GM12865 (cell line): ENCODE measurements around the gene LRRC46.

Experiments
- DNase-seq: peaks from one replicate; pipeline ENCODE4 v3.0.0; 2010; ENCODE audit warnings: low read depth
- H3K4me3 ChIP-seq: 2 replicates; pipeline ENCODE4 v1.5.1; 2011; ENCODE audit warnings: mild to moderate bottlenecking, low read depth, low read length, control low read depth
- TF ChIP-seq, protein P1 (sequence below): IDR thresholded peaks from 2 replicates; pipeline ENCODE4 v1.5.1; 2011; ENCODE audit warnings: low read length, control low read depth, low read depth, inconsistent platforms; ENCODE audit not compliant: insufficient read depth; ENCODE audit errors: missing control alignments

The LRRC46 gene

DNA sequence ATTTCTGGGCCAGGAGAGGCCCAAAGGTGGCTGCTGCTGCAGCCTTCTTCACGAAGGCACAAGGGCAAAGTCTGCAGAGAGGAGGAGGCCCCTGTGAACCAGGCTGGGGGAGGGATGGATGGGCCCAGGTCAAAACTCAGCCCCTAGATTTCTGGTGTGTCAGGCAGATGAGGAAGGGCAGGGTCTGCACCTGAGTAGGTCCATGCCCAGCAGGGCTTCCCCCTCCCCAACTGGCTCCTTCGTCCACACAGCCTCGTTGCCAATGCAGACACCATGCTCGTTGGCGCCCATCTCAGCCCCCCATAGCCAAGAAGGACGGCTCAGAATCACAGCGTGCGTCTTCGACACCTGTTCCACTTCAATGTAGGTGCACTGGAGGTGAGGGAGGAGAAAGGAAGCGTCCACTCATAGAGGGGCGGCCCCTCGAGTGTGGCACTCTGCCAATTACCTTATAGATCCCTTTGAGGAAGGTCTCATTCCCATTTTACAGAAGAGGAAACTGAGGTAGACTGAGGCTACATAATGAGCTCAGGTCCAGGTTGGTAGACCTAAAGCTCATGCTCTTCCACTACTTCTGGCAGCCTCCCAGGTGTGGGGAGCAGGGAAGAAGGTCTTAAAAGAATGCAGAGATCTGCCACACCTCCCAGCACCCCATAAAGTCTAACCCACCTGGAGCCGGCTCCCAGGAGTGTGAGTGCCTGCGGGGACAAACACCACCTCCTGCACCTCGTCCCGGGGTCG lies 8.7 kb downstream of the LRRC46 start:
- TF ChIP-seq, protein P1, sequence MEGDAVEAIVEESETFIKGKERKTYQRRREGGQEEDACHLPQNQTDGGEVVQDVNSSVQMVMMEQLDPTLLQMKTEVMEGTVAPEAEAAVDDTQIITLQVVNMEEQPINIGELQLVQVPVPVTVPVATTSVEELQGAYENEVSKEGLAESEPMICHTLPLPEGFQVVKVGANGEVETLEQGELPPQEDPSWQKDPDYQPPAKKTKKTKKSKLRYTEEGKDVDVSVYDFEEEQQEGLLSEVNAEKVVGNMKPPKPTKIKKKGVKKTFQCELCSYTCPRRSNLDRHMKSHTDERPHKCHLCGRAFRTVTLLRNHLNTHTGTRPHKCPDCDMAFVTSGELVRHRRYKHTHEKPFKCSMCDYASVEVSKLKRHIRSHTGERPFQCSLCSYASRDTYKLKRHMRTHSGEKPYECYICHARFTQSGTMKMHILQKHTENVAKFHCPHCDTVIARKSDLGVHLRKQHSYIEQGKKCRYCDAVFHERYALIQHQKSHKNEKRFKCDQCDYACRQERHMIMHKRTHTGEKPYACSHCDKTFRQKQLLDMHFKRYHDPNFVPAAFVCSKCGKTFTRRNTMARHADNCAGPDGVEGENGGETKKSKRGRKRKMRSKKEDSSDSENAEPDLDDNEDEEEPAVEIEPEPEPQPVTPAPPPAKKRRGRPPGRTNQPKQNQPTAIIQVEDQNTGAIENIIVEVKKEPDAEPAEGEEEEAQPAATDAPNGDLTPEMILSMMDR, result no peak
- DNase-seq, result no peak
- H3K4me3 ChIP-seq, result peak overlapping the region; percentile 95

DNA sequence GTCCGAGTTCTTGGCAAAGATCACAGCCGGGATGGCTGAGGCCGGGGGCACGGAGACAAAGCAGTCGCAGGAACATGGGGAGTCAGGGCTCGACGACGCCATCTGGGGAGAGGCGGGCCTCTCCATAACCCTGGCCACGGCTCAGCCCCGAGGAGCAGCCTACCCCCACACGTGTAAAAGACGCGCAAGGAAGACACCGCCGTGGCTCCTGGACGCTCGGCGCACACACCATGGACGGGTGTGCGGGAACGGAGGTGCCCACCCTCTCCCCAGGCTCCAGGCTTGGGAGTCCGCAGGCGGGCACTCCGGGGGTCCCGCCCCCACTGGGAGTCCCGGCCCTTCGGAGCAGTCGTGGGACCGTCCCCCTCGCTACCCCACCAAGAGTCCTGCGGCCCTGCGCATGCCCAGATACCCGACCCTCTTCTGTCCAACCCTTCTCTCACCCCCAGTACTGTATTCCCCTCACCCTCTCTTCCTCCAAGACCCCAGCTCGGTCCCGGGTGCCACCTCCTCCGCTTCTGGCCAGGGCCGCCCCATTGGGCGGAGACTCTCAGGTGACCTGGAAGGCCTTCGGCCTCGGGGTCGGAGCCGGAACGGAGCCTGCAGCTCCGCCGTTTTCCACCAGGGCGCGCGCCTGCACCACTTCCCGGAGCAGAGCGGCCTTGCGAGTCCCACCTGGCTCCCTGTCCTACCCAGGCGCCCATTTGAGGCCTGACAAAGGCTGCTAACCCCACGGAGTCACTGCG lies 9.4 kb downstream of the LRRC46 start, which contains the start of gene SCRN2:
Gene SCRN2, minus strand, starts transcription at position 532 of the 746 bp plus-strand sequence. Its CDS starts 430 bp downstream, at position 102.
- TF ChIP-seq, protein P1, result peak; percentile 95
- peak; percentile 94 for DNase-seq
- peak within 1 kb of the TSS; percentile 95 for H3K4me3 ChIP-seq

DNA sequence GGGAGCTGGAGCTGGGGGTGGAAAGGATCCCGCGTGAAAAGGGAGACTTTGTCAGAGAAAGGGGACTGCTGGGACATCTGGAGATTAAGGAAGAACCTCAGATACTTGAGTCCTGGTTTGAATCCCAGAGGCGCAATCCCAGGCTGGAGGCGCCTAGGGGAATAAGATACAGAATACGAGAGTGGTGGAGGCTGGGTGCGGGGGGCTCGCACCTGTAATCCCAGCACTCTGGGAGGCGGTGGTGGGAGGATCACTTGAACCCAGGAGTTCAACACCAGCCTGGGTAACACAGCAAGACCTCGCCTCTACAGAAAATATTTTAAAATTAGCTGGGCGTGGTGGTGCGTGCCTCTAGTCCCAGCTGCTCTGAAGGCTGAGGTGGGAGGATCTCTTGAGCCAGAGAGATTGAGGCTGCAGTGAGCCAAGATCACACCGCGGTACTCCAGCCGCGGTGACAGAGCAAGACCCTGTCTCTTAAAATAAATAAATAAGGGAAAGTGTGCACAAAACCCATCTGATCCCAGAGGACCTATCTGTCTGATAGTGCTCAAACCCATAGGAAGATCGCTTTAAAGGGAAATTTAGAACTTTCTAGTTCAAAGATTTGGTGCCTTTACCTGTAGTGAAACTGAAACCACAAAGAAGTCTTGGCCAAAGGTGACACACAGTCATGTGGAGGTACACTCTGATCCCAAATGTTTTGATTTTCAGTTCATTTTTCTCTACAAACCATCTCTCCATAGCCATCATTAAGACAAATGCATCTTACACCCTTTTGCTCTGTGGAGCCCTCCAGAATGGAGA lies 10.2 kb downstream of the LRRC46 start:
- H3K4me3 ChIP-seq, result peak overlapping the region; percentile 95; the same call in 1 of the 2 replicates
- TF ChIP-seq, protein P1, result no peak
- DNase-seq, result no peak

DNA sequence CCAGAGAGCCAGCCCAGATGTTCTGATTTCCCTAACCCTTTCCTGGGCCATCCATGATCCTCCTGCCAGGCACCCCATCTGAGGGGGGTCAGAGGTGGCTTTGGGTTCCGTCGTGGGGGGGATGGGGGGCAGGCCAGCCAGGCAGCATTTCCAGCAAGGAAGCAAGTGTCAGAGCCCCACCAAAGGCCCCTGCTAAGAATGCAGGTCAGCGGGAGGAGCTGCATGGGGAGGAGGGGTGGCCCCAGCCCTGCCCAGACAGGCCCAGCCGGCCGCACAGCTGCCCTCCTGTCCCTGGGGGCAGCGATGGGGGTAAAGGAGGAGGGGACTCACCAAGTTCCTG lies 11.9 kb downstream of the LRRC46 start:
- TF ChIP-seq, protein P1, result no peak
- H3K4me3 ChIP-seq, result no peak overlapping the region
- no peak for DNase-seq

DNA sequence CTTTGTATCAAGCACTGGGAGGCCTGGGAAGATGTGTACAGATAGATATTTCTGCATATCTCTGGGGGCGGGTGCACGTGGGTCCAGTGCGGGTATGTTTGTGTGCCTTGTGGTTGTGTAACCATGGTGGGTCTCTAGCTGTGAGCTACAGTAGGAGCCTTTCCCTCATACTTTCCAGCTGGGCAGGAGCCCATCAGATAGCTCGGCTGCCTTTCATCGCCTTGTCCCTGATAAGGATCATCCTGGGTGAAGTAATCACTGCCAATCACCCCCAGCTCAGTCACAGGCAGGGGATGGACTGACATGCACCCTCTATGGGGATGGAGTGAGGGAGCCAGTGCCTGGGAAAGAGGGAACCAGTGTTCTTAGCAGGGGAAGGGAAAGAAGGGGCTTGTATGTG lies 12.8 kb downstream of the LRRC46 start:
- TF ChIP-seq, protein P1, result no peak
- no peak for DNase-seq
- H3K4me3 ChIP-seq, result no peak overlapping the region

DNA sequence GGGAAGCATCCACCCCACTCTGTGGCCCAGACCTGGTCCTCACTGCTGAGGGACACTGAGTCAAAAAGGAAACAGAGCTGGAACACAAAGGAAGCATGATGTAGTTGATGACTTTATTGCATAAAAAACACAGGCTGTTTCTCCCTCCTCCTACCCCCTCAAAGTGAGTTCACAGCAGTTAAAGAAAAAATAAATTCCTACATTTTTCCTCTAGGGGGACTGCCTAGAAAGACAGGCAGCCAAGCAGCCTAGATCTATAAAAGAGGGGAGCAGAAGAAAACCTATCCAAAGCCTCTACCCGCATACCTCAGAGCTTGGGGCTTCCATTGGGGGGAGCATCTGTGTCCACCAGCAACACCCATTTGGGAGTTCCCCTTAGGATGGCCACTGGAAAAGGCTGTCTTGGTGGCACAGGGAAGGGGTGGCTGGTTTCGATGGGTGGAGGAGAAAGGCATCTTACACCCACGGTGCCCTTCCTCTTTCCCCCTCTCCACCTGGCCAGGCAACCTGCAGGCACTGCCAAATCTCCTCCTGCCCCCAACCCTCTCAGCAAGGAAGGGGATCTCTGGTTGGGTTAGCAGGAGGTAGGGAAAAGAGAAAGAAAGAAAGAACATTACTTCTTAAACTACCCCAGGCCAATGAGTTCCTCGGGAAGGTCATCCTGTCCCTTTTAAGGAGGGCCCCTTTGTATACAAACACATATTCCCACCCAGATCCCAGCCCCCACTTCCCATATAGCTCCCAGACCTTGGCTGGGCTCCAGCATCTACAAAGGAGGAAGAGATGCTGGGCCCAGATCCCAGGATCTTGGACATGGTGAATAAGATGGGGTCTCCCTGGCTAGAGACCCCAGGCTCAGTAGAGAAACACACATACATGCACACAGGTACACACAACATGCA lies 13.6 kb downstream of the LRRC46 start:
- TF ChIP-seq, protein P1, result peak; percentile 17
- no peak for DNase-seq

More for the DNA sequence above, 13.6 kb downstream of the LRRC46 start:
- no peak overlapping the region for H3K4me3 ChIP-seq
